ENCODE measurements around the gene HS3ST6. TPM values are rescaled to one million over a fixed set of nuclear protein-coding genes. Genes with fewer than 3 reads are reported as not detected.

The HS3ST6 gene
- total RNA-seq, 1 experiment from 2014 or later, result not detected

DNA sequence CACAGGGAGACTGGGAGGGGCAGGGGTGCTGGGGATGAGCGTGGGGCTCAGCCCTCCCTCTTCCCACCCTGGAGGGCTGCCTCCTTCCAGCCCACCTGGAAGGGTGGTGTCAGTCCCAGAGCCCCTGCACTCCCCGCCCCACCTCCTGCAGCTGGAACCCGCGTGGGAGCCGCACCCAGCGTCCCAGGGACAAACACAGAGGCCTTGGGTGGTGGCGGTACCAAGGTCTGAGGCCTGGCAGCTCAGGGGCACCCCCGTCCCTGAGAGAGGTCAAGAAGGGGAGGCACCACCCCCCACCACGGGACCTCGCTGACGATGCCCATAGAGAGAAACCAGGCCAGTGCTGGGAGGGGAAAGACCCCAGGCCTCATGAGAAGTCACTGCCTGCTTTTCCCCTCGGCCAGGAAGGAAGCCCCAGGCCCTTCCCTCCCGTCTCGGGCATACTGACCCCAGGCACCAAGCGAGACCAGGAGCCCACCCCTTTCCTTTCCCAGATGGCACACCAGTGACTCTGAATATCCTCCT is 4.1 kb downstream of the HS3ST6 start:
- H3K9me3 ChIP-seq, result no peaks in the 10 kb centered on the region
- ChIA-PET POLR2A (no interaction called here), CTCF (no interaction called here)
- Mint-ChIP-seq H3K27me3 (ENCODE audit: insufficient read depth, unreplicated experiment) (peaks cover 4% of the 10 kb centered on the region), H3K27ac (ENCODE audit: unreplicated experiment) (no peak overlapping the region), H3K9me3 (ENCODE audit: unreplicated experiment) (no peaks in the 10 kb centered on the region), H3K4me1 (ENCODE audit: low read depth, unreplicated experiment) (no peaks in the 10 kb centered on the region), H3K4me3 (ENCODE audit: unreplicated experiment) (no peak overlapping the region), H3K36me3 (ENCODE audit: insufficient read depth, unreplicated experiment) (no peaks in the 10 kb centered on the region)
- no peak overlapping the region for H3K4me3 ChIP-seq (ENCODE audit: low read depth, low read length)
- BruUV-seq (replicated peaks), result no TSS peak
- TF ChIP-seq, protein P1, sequence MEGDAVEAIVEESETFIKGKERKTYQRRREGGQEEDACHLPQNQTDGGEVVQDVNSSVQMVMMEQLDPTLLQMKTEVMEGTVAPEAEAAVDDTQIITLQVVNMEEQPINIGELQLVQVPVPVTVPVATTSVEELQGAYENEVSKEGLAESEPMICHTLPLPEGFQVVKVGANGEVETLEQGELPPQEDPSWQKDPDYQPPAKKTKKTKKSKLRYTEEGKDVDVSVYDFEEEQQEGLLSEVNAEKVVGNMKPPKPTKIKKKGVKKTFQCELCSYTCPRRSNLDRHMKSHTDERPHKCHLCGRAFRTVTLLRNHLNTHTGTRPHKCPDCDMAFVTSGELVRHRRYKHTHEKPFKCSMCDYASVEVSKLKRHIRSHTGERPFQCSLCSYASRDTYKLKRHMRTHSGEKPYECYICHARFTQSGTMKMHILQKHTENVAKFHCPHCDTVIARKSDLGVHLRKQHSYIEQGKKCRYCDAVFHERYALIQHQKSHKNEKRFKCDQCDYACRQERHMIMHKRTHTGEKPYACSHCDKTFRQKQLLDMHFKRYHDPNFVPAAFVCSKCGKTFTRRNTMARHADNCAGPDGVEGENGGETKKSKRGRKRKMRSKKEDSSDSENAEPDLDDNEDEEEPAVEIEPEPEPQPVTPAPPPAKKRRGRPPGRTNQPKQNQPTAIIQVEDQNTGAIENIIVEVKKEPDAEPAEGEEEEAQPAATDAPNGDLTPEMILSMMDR (IDR thresholded peaks at IDR 0.05; ENCODE audit: insufficient read depth in 1 of 2, low read depth in 1 of 2, low read length in 1 of 2, severe bottlenecking in 1 of 2, unreplicated experiment in 1 of 2), result no peak
- intact Hi-C loops (cut with micrococcal nuclease; ENCODE audit: unreplicated experiment), result no loop called here
- no peak for DNase-seq
- no peaks in the 10 kb centered on the region for H3K36me3 ChIP-seq (ENCODE audit: control insufficient read depth, insufficient read depth, low read length)
- no peaks in the 10 kb centered on the region for H3K4me1 ChIP-seq
- no peaks in the 10 kb centered on the region; the same call in 1 of the 2 replicates for H3K27me3 ChIP-seq (replicated peaks; ENCODE audit: control insufficient read depth, insufficient read depth, low read length)

DNA sequence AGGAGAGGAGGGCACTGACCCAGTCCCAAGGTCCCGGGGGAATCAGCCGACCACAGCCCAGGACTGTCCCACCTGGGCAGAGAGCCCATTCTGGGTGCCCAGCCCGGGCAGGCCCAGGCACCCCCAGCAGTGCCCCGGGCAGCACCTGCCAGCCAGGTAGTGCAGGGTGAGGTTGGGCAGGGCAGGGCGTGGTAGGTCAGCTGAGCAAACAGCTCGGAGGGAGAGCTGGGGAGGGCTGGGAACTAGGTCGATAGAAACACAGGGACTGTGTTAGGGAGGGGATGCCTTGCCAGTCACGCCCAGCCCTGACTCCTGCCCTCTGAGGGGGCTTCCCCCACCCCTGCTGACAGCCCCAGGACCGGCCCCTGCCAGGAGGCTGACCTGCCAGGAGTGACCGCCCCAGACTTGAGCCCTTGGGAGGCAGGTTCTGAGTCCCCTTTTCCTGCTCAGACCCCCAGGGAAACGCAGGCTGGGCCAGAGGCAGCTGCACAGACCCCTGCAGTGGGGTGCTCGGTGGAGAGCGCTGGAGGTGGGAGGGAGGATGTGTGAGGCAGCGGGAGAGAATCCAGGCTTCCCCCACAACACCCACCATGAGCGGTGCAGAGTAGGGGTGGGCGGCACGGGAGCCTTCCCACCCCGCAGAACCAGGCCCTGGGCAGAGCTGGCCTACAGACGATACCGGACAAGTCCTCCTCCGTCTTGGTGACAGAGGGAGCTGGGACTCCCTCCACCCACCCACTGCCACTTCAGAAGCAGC is 4.7 kb downstream of the HS3ST6 start:
- Mint-ChIP-seq H3K4me3 (ENCODE audit: unreplicated experiment) (no peak overlapping the region), H3K4me1 (ENCODE audit: low read depth, unreplicated experiment) (no peaks in the 10 kb centered on the region), H3K36me3 (ENCODE audit: insufficient read depth, unreplicated experiment) (no peaks in the 10 kb centered on the region), H3K27me3 (ENCODE audit: insufficient read depth, unreplicated experiment) (peaks cover 4% of the 10 kb centered on the region), H3K9me3 (ENCODE audit: unreplicated experiment) (no peaks in the 10 kb centered on the region), H3K27ac (ENCODE audit: unreplicated experiment) (no peak overlapping the region)
- TF ChIP-seq, protein P1 (IDR thresholded peaks at IDR 0.05; ENCODE audit: insufficient read depth in 1 of 2, low read depth in 1 of 2, low read length in 1 of 2, severe bottlenecking in 1 of 2, unreplicated experiment in 1 of 2), result no peak
- Histone ChIP-seq H3K36me3 (ENCODE audit: control insufficient read depth, insufficient read depth, low read length) (no peaks in the 10 kb centered on the region), H3K4me3 (ENCODE audit: low read depth, low read length) (no peak overlapping the region), H3K9me3 (no peaks in the 10 kb centered on the region), H3K4me1 (no peaks in the 10 kb centered on the region), H3K27me3 (replicated peaks; ENCODE audit: control insufficient read depth, insufficient read depth, low read length) (no peaks in the 10 kb centered on the region)
- intact Hi-C loops (cut with micrococcal nuclease; ENCODE audit: unreplicated experiment), result no loop called here
- CTCF ChIA-PET, result no interaction called here
- no peak for DNase-seq
- POLR2A ChIA-PET, result no interaction called here
- no TSS peak for BruUV-seq (replicated peaks)

DNA sequence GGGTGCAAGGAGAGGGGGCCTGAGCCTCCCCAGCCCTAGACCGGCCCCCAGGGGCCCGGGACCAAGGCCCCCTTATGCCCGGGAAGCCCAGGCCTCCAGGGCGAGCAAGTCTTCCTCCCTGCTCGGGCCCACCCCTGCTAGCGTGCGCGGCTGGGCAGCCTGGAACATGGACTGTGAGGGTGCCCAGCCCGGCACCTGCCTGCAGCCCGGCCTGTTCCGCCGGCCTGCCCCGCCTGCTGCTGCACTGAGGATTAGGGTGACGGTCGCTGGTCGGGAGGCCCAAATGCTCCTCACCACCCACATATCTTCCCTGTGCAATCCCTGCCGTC is 6.0 kb downstream of the HS3ST6 start:
- BruUV-seq (replicated peaks), result no TSS peak
- Histone ChIP-seq H3K9me3 (no peaks in the 10 kb centered on the region), H3K4me3 (ENCODE audit: low read depth, low read length) (no peak overlapping the region), H3K4me1 (no peaks in the 10 kb centered on the region), H3K27me3 (replicated peaks; ENCODE audit: control insufficient read depth, insufficient read depth, low read length) (no peaks in the 10 kb centered on the region), H3K36me3 (ENCODE audit: control insufficient read depth, insufficient read depth, low read length) (no peaks in the 10 kb centered on the region)
- no peak overlapping the region for H3K27ac Mint-ChIP-seq (ENCODE audit: unreplicated experiment)
- CTCF ChIA-PET, result no interaction called here
- intact Hi-C loops (cut with micrococcal nuclease; ENCODE audit: unreplicated experiment), result no loop called here
- no peaks in the 10 kb centered on the region for H3K9me3 Mint-ChIP-seq (ENCODE audit: unreplicated experiment)
- peaks cover 4% of the 10 kb centered on the region for H3K27me3 Mint-ChIP-seq (ENCODE audit: insufficient read depth, unreplicated experiment)
- no peaks in the 10 kb centered on the region for H3K4me1 Mint-ChIP-seq (ENCODE audit: low read depth, unreplicated experiment)
- TF ChIP-seq, protein P1 (IDR thresholded peaks at IDR 0.05; ENCODE audit: insufficient read depth in 1 of 2, low read depth in 1 of 2, low read length in 1 of 2, severe bottlenecking in 1 of 2, unreplicated experiment in 1 of 2), result no peak
- POLR2A ChIA-PET, result no interaction called here
- no peaks in the 10 kb centered on the region for H3K36me3 Mint-ChIP-seq (ENCODE audit: insufficient read depth, unreplicated experiment)
- no peak overlapping the region for H3K4me3 Mint-ChIP-seq (ENCODE audit: unreplicated experiment)
- DNase-seq, result no peak

Data from Caco-2 (cell line).